Stimulated activated CD8-positive, alpha-beta memory T cell treated with anti-CD3 and anti-CD28 coated beads, Interleukin-7, amount 100 ng/mL, for 4 hours (primary cell): Measurements from ENCODE around the gene TNS1.
"Not testable (repeated sequence)": the region's sequence is repeated elsewhere in the genome, so short reads cannot be mapped to it uniquely, and the experiment has no call there.

Experiments
- DNase-seq, 2 donors: peaks; one replicate each; pipeline ENCODE4 v3.0.0-alpha.2; 2020; ENCODE audit warnings: low read depth in 2 of 2

Gene TNS1

GRCh38 chr2:218029366-218030360 lies 26.9 kb upstream of the TNS1 start:
- no peak for DNase-seq

DNA sequence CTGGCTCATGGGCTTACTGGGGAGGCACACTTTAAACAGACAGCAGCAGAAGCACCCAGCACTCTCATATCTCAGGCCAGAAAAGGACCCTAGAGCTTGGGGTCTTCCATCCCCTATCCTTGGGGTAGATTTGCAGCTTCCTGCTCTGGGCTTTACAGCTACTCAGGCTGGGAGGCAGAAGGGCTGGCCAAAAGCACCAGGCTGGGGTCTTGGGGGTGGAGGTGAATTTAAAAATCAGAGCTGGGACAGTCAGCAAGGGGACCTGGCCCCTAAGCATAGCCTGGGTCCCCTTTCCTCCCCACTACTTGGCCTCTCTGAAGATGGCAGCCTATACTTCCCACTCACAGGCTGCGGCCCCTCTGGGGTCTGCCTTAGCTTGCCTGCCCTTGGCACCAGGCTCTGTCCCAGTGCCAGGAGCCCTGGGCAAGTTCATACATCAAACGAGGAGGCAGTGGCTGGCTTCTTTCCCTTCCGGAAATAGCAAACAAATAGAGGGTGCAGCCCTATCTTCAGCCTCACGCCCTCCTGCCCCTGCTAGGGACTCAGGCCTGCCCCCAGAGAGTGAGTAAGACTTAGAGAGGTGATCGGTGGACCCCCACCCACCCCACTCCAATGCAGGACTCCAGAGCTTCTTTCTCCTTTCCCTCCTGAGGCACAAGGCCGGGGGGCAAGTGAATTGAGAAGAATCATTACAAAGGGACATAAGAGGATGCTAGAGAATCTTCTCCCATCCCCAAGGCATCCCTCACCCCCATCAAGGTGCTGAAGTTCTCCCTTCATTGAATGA lies 26.0 kb upstream of the TNS1 start:
- no peak for DNase-seq

DNA sequence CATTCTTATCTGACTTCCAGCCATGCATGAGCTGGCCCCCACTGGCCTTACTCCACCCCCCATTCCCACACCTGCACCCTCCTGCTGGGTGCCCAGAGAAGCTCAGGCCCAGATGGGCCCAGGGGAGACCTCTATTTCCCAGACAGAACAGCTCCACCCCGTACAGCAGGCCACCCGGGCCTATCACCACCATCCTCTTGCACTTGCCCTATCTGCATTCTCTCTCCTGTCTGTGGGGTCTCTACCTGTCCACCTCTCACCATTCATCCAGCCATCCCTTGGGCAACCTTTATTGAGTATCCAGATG lies 25.3 kb upstream of the TNS1 start:
- DNase-seq = no peak

GRCh38 chr2:218027426-218028188 lies 24.8 kb upstream of the TNS1 start:
- no peak for DNase-seq

GRCh38 chr2:218026676-218027425 lies 24.1 kb upstream of the TNS1 start:
- no peak for DNase-seq

DNA sequence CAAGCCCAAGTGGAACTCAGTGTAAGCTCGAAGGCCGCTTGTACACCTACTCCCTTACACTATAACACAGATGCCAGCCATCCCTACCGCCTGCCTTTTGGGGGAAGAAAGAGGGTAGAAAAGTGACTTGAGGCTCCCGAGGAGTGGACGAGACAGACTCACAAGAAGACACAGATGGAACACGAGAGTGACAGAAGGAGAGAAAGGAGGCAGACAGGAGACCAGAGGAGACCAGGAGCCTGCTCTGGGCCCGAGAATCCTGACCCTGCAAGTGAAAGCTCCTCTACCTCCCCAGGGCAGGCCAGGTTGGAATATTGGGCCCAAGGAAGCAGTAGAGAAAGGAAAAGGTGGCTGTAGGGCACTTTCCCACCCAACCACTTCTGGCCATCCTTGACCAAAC lies 23.4 kb upstream of the TNS1 start:
- no peak for DNase-seq

- DNase-seq = no peak
Measured at GRCh38 chr2:218024871-218025270, 22.1 kb upstream of the TNS1 start.

- DNase-seq = no peak
Measured at GRCh38 chr2:218024336-218024735, 21.5 kb upstream of the TNS1 start.

DNA sequence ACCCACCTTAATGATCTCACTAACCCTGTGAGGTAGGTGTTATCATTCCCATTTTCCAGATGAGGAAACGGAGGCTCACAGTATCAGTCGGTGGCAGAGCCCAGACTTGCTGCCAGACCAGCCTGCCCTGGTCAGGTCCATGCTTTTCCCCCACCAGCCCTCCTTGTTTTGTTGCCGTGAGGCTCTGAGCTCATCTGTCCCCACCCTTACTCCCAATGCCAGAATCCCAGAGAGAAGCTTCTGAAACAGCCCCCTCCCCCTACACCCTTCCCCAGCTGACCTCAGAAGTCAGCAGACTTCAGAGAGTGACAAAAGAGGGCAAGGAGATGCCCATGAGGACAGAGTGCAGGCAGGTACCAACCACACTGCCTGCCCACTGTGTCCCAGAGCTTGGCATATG lies 20.8 kb upstream of the TNS1 start:
- no peak for DNase-seq

GRCh38 chr2:218022851-218023530 lies 20.2 kb upstream of the TNS1 start:
- no peak for DNase-seq

GRCh38 chr2:218022131-218022850 lies 19.5 kb upstream of the TNS1 start:
- no peak for DNase-seq

DNA sequence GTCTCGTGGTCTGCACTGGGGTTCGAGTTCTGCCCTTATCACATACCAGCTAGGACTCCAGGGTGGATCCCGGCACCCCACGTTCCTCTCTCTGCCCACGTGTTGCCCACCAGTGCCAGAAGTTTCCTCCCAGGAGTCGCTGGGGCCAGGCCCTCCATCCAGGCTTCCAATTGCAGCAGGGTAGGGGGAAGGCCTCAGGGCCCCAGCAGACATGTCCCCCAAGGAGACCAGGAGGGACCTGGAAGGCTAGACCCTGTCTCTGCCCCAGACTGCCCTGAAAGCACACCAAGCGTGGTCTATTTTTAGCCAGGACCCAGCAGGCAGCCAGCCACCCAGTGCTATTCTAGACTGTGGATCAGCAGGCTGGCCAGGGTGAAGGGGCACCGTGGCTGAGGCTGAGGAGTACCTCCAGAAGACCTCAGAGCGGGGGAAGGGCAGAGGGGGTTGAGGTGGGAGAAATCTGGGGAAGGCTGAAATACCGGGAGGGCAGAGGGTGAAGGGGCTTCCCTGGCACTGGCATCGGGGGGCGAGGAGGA lies 18.8 kb upstream of the TNS1 start:
- DNase-seq = no peak

GRCh38 chr2:218020966-218021535 lies 18.3 kb upstream of the TNS1 start:
- DNase-seq = no peak

DNA sequence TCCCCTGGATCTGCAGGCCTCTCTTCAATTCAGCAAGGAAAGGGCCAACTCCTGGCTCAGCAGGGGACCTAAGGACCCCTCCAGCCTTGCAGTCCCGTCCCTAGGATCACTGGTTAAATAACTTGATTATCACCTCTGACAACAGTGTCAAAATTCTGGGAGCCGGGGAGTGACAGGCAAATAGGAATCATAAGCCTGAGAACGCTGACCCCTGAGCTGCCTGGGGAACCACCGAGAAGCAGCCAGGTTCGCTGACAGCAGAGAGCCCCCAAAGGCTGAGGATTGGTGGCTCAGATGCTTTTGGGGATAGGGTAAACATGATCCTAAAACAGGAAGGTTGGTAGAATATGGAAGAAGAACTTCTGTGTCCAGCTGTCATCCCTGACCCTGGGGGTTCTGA lies 17.5 kb upstream of the TNS1 start:
- no peak for DNase-seq

DNA sequence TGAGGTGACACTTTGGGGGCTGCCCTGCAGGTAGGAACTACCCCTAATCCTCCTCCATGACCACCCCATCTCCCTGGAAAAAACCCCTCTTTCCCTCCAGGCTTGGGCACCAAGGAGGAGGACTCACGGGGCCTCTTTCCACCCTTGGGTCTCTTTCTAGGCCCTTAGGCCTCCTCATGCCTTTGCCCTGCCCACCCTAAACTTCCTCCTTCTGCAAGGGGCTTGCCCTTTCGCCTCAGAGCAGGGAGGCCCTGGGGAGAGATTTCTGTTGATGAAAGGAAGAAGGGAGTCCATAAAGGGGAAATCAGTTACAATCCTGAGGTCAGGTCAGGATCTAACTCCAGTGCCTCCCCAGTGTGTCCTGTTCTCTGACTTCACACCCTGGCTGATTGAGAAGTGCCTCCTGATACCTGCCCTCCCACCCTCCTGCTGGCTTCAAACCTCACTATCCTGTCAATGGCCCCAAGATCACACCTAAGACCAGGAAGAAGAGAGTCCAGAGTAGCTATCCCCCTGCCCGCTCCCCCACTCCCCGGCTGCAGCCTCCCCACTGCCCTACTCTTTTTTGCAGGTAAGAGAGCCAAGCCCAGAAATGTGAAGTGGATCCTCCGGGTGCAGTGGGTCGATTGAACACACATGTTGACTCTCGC lies 16.7 kb upstream of the TNS1 start:
- DNase-seq = no peak

DNA sequence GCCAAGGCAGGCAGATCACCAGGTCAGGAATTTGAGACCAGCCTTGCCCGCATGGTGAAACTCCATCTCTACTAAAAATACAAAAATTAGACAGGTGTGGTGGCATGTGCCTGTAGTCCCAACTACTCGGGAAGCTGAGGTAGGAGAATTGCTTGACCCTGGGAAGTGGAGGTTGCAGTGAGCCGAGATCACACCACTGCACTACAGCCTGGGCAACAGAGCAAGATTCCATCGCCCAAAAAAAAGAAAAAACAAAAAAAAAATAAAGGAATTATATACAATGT lies 16.0 kb upstream of the TNS1 start:
- not testable (repeated sequence) for DNase-seq

- no peak for DNase-seq
Measured at GRCh38 chr2:218017211-218018053, 14.6 kb upstream of the TNS1 start.

DNA sequence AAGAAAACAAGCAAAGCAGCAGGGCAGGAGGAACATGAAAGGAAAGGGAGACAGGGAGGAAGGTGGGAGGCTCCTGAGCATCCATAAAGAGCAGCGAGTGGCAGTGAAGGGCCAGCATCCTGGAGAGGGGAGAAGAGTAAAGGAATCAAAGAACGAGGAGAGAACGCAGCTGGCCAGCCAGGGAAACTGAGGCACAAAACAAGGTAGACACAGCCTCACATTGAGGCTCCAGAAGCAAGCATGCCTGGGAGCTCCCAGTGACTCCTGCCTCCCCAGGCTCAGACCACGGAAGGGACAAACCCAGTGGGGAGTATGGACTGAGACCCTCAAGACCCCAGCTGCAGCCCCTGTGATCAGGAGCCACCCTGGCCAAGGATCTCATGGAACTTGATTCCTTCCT lies 14.0 kb upstream of the TNS1 start:
- no peak for DNase-seq
